ENCODE measurements around the gene RTN4RL2.

The RTN4RL2 gene

GRCh38 chr11:57521116-57521515, 60.8 kb downstream of the RTN4RL2 start:
- TF ChIP-seq CTCF (IDR thresholded peaks at IDR 0.05; ENCODE audit: low read depth, low read length): no peak
- no peaks in the 10 kb centered on the region for H3K9me3 ChIP-seq (ENCODE audit: severe bottlenecking)
- no peak overlapping the region for H3K4me3 ChIP-seq (ENCODE audit: low read depth, low read length)
- no peak for DNase-seq
- H3K27ac ChIP-seq: no peak overlapping the region
- H3K27me3 ChIP-seq (ENCODE audit: insufficient read depth, low read depth, severe bottlenecking): peaks cover 4% of the 10 kb centered on the region
- H3K36me3 ChIP-seq: no peaks in the 10 kb centered on the region

GRCh38 chr11:57523419-57523818, 63.1 kb downstream of the RTN4RL2 start:
- no peaks in the 10 kb centered on the region for H3K9me3 ChIP-seq (ENCODE audit: severe bottlenecking)
- H3K4me3 ChIP-seq (ENCODE audit: low read depth, low read length): no peak overlapping the region
- no peak overlapping the region for H3K27ac ChIP-seq
- DNase-seq: no peak
- H3K36me3 ChIP-seq: peaks cover 5% of the 10 kb centered on the region; the same call in 1 of the 2 replicates
- TF ChIP-seq CTCF (IDR thresholded peaks at IDR 0.05; ENCODE audit: low read depth, low read length): no peak
- H3K27me3 ChIP-seq (ENCODE audit: insufficient read depth, low read depth, severe bottlenecking): no peaks in the 10 kb centered on the region
